NCI-H524 treated with DMSO at 0.1 percent for 48 hours (cell line): ENCODE data around the gene NME5.
"Not testable (repeated sequence)": the region's sequence is repeated elsewhere in the genome, so short reads cannot be mapped to it uniquely, and the experiment has no call there.

Experiments
- DNase-seq: peaks from one replicate; lab custom pipeline; 2025; lab: John Stamatoyannopoulos, UW

The NME5 gene

DNA sequence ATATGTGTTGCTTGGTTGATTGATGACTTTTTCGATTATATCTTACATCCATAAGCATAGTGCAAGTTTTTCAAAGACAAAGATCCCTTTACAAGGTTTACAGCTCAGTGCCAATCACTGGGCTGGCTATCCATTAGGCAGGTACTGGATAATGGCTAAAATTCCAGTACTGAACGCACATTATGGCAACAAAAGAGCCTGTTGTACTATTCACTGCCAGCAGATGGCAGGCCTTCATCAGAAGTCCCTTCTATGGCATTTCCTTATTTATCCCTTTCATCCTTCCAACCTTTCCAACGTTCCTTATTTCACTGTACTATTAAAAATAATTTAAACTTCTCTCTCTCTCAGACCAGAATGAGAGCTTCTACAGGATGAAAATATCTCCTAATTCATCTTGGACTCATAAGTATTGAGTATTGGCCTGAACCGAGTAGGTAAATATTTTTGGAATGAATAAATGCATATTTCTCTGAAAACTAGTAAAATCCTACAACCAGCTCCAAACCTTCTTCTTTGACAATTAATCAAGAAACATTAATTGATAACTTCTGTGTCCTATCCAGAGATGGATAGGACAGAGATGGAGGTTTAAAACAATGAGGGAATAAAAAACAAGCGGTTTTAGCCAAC, 62.0 kb downstream of the NME5 start:
- DNase-seq, result peak; percentile 3

DNA sequence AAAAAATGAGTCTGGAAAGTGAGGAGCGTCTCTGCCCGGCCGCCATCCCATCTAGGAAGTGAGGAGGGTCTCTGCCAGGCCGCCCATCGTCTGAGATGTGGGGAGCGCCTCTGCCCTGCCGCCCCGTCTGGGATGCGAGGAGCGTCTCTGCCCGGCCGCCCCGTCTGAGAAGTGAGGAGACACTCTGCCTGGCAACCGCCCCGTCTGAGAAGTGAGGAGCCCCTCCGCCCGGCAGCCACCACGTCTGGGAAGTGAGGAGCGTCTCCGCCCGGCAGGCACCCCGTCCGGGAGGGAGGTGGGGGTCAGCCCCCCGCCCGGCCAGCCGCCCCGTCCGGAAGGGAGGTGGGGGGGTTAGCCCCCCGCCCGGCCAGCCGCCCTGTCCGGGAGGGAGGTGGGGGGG, 69.2 kb downstream of the NME5 start:
- DNase-seq, result not testable (repeated sequence)

DNA sequence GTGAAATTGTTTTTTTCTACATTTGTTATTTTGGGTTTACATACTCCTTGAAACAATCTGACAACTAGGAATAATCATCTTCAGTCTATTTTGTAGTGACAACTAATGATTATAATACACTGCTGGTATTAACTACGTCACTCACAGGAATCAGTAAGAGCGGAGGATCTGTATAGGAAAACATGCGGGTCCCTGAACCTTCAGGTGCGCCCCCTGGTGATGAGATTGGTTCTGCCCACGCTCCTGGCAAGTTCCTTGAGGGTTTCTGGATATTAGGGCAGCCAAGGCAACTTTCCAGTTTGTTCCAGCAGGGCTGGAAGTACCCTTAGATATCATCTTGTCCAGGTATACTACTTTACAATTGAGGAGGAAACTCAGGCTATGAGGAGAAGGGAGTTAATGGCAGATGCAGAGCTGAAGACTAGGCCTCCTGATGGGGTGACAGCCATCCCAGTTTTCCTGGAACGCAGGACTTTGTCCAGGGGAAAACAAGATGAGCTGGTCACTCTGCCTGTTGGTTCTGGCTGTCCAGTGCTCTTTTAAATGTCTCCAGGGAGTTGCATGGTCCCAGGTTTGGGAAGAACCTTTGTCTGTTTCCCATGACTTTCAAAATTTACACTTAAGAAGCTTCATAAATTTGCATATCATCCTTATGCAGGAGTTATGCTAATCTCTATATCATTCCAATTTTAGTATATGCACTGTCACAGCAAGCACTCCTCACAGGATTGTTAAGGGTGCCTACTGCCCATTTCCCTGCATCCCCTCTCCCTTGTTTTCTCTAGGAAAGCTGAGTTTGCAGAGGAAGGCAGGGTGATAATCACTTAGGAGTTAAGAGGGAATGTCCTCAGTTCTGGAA, 70.3 kb downstream of the NME5 start:
- DNase-seq, result peak; percentile 10

DNA sequence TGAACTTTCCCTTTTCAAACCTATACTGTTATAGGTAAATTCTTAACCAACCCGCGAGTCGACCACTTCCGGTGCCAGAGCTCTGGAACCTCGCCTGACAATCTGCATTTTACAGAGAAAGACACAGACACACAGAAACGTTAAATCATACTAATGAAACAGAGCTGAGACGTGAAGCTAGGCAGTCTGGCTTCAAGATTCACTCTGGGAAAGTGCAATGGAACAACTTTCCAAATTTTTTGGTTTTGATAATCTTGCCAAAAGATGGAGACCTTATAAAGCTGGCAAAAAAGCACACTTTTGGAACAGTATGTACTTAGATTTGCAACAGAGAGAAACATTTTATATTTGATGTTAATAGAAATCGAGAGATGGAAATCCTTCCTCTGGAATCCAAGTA, 71.3 kb downstream of the NME5 start:
- no peak for DNase-seq
